Left renal cortex interstitium (tissue), 4 donors: ENCODE data around the gene CMTR1. TPM values are rescaled to one million over a fixed set of nuclear protein-coding genes. Genes with fewer than 3 reads are reported as not detected.

ENCODE experiments used
- DNase-seq, 4 donors: peaks; one replicate each; pipeline ENCODE4 v3.0.0-alpha.2; 2013; ENCODE audit warnings: low read depth in 4 of 4, low spot score in 2 of 4, missing footprints in 1 of 4
- polyA plus RNA-seq, 4 donors: library from polyadenylated mRNA; unstranded; fragments of 120-200 nt; gene quantifications; one replicate each; pipeline ENCODE4 v1.2.1, GENCODE V29; 2013; ENCODE audit not compliant: insufficient read length in 4 of 4

Gene CMTR1
- polyA plus RNA-seq, 4 donors: 43.4 to 51.7 (median 46.9) TPM

DNA sequence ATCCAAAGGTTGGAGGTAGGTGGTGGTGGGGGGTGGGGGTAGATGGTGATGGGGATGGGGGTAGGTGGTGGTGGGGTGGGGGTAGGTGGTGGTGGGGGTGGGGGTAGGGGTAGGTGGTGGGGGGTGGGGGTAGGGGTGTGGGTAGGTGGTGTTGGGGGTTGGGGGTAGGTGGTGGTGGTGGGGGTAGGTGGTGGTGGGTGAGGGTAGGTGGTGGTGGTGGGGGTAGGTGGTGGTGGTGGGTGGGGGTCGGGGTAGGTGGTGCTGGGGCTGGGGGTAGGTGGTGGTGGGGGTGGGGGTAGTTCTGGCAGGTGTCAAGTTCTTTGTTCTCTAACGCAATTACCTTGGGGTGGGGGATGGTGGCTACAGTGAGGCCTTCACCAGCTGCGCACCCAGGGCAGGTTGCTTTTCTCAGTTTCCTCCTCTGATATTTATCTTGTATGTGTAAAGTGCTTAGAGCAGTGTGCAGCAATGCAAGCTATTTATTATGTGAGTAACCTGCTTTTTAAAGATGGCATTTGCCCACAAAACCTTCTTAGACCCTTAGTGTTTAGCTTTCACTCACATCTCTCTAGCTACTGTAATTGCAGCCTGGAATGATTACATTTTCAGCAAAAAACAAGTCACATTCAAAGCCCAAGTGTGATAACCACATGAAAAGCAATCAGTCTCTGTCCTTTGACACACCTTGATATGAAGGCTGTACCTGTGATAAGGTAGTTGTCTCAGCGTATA lies 74.8 kb downstream of the CMTR1 start:
- DNase-seq: no peak

DNA sequence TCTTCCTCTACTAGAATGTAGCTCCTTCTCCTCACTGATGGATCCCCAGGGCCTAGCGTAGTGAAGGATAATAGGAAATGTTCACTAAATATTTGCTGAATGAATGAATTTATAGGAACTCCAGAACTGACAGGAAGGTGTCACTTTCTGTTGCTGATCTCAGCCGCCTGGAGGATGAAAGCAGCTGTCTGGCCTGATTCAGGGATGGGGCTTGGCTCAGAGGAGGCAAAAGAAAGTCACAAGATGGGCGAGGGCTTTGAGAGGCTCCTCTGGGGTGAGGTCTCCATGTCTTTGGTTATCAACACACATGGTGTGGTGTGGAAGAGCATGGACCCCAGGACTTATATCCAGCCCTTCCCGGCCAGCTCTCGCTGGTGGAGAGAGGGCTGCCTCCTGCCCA lies 78.2 kb downstream of the CMTR1 start:
- no peak for DNase-seq

DNA sequence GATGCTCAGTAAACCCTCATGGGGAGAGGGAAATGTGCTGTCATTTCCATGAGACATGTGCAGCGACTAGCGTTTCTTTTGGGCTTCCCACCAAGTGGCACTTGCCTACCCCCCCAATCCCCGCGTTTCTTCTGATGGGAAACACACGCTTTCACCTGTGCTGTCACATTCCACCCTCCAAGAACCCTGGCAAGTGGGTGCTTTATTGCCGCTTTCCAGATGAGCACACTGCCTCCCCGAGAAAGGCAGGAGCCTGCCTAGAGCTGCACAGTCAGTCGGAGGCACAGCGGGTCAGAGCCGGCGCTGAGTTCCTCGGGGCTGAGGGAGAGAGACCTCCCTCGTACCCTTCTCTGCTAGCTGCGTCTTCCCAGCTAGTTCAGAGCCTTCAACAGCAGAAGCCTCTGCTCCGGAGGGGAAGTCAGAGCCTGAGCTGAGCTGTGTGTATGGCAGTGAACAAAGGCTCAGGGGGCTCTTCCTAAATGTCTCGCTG lies 78.9 kb downstream of the CMTR1 start:
- DNase-seq: no peak

DNA sequence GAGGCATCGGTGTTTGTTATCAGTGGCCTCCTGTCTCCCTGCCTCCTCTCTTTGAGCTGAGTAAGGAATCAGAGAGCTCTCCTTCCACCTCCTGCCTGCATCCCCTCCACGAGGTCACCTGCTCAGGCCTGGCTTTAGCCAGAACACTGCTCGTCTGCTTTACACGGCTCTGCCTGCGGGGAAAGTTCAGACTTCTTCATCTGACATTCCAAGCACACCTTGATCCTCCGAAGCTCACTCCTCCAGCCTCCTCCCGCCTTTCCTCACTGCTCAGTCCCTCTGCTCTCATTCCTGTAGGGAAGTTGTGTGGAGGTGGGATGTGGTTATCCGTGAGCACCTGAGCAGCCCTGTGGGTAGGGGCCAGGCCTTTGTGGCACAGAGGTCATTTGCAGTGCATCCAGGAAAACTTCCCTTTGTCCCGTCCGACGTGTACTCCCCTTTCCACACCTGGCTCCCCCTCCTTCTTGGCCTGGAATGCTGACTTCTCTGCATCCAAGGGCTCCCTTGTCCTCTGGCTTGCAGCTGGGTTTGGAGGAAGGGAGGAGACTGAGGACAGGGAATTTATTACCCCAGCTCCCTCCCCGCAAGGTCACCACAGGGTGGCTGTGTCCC lies 79.5 kb downstream of the CMTR1 start:
- DNase-seq: no peak

DNA sequence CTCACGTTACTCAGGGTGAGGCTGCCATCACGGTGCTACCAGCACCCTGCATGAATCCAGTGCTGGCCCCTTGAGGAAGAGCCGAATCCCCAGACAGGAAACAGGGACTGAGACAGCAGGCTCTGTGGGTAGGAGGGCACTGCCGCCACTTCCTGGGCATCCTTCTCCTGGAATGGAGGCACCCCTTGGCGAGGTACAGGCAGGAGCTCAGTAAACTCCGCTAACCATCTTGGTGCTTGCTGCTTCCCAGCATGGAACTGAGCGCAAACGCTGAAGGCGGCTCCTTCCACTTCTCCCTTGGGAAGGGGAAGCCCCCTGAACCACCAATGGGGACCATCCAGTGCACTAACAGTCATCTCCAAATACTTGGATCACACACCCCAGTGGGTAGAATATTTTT lies 80.1 kb downstream of the CMTR1 start:
- no peak for DNase-seq

DNA sequence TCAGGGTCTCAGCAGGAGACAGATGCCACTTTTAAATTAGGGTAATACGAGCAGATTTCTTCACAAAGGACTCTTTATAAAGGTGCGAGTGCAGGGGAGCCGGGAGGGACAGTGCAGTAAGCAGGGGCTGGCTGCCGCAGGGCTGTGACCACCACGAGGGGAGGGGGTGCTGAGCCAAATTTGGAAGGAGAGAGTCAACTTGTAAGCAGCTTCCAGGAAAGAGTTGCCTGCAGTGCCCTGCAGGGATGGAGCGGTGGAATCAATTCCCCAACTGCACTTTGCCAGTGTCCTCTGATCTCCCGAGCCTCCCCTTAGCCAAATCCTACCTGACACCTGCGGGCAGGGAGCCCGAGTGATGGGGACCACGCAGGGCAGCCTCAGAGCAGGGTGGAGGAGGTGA lies 80.6 kb downstream of the CMTR1 start:
- DNase-seq: no peak

DNA sequence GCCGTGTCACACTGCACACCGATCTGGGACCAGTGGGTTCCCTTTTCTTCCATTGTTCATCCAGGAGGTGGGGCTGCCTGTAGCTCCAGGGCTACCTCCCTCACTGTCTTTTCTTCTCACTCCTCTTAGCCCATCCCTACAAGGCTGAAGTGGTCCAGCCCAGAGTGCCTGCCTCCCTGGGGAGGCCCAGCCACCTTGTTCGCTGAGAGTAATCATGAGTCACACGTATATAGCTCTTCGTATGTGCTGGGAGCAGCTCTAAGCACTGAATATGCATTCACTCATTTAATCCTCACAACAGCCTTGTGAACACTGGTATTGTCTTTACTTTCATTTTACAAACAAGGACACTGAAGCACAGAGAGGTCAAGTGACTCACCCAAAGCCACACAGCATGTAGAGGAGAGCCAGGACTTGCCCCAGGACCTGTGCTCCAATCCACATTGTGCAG lies 81.3 kb downstream of the CMTR1 start:
- no peak for DNase-seq

DNA sequence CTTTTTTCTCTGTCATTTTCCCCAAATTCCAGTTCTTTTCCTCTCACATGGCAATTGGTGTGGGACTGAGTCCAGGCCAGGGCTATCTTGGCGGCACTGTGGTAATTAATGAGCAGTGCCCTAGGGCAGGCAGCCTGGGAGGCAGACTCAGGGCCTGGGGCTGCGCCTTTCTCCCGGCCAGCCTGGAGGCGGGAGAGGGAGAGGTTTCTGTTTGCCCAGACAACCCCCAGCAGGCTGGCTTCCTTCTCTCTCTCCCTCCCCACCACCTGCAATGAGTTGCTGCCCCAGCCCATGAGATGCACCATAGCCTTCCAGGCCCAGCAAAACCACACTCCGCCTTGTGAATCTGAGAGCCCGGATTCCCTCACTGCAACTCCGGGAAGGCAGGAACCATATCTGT lies 81.8 kb downstream of the CMTR1 start:
- DNase-seq: no peak

DNA sequence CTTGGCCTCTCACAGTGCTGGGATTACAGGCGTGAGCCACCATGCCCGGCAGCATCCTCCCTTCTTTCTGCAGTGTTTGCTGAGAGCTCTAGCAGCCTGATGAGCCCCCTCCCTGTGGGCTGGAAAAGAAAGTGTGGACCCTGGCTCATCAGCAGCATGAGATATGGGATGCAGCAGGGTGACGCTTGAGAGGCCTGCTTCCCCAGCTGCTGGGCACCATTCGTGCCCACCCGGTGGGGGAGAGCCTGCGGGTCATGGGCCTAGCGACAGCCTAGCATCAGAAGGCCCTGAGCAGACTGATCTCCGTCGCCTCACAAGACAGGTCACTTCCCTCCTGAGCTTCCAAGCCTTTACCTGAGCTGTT lies 82.7 kb downstream of the CMTR1 start:
- DNase-seq: no peak

DNA sequence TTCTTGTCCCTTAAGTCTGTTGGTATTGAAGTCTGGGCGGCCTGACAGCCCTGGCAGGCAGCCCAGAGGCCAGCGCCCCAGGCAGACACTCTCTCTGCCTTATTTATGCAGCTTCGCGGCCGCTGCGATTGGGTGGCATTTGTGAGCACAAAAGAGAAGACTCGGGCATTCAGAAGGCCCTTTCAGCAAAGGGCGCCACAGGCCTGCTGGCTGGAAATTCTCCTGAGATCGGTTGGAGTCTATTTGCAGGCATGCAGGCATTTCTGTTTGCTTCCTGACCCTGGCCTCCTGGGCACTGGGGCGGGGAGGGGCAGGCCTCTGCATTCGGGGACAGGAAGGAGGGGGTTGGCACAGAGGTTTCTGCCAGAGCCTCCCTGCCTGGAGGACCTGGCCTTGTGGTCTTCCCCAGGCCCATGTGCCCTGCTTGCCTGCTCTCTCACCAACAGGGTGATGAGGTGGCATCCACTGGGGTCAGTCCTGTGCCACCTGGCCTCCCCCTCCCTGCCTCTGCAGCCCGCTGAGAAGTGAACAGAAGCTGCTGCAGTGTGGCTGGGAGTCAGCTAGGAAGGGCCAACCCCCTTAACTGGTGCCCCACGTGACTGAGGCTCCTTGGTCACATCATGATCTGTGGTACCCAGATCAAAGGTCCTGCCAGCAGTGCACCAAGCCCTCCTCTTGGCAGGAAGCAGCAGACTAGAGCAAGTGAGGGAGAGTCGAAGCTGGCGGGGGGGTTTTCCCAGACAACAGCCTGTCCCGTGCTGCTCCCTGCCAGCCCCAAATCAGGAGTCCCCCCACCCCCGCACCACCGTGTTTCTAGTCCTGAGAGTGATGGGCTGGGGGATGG lies 83.3 kb downstream of the CMTR1 start:
- DNase-seq: no peak

DNA sequence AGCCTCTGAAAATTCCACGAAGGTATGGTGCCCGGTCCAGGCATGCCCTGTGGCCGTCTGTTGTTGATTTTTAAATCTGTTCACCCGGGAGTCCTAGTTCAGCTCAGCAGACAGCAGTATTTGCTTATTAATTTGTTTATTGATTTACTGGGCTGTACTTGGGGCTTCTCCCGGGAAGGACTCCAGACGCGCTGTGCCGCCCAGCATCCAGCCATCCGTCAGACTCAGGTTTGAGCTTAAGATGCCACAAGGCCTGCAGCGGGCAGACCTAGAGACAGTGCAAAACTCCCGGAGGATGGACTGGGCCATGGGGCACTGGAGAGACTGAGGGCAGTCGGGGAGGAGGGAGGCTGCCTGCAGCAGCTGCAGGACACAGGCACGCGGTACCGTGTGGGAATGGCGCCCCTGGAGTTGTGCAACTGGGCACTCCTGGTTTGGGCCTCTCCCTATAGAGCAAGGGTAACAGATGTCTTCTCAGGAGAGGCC lies 83.9 kb downstream of the CMTR1 start:
- no peak for DNase-seq

DNA sequence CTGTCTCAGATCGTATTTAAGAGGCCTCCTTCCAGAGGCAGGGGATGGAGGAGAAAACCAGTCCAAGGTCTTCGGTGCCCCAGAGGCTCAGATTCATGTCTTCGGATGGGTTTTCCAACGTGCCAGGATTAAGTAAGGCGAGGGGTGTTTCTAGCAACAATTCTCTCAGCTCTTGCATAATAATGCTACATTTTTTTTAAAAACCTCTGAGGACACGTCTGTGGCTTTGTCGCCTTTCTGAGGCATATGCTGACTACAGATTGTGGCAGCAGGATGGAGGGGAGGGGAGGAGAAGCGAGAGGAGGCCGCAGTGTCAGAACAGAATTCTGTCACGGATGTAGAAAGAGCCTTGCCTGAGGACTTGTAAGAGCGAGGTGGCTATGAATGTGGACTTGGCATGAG lies 84.4 kb downstream of the CMTR1 start:
- no peak for DNase-seq

DNA sequence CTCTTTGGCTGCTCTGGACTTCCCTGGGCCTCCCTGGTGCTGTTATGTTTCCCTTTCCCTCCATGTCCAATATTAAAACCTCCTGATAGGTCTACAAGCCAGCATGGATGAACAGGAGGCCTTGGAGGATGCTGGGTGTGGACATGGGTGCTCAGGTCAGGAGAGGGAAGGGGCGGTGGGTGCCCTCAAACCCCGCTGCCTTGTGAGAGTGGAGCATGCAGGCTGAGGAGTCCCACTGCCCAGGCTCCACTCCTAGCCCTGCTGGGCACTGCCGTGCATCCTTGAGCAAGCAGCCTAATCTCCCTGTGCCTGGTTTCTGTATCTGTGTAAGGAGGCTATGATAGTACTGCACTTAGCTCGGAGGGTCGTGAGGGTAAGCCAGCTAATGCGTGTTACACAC lies 85.1 kb downstream of the CMTR1 start:
- DNase-seq: no peak

DNA sequence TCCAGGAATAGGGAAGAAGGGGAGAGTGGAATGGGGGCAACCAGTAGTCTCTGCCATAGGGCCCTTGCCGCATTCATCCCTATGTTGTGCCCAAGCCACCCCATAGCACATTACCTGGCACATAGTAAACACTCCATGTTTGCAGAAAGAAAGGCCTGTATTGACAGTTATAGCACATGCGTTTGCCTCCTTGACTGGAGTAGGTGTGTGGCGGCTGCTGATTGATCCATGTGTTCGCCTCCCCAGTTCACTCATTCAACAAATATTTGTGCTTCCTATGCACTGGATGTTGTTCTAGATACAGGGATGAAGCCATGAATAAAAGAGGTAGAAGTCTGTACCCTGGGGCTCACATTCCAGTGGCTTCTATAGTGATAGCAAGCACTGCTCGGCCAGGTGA lies 86.4 kb downstream of the CMTR1 start:
- DNase-seq: no peak

DNA sequence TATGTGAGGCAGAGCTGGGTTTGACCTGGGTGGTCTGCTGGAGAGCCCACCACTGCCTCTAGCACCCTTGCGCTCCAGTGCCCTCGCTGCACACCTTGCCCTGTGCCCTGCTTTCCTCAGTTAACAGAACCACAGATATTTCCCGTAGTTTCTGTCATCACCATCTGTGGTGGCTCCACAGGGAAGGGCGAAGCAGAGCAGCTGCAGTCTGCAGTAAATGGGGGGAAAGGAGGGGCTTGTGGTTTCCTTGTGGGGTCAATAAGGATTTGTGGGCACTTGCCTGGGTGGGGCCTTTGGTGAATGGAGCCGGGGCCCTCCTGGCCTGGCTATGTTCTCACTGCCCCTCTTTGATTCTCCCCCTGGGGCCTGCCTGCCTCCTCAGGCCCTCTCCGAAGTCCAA lies 87.9 kb downstream of the CMTR1 start:
- no peak for DNase-seq

DNA sequence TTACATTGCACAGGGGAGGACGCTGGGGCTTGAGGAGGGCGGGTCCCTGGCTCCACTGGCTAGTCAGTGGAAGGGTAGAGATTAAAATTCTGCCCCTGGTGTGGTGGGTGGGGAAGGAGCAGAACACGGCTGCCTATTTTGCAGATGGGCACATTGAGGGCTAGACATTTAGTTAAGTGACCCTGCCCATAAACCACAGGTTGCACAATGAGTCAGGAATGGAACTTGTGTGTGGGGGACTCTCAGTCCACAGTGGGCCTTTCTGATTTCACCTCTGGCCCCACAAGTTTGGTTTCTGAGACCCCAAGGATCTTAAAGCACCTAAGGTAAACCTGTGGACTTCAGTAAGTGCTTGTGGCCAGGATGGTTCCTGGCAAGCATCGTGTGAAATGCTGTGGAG lies 88.7 kb downstream of the CMTR1 start:
- no peak for DNase-seq

DNA sequence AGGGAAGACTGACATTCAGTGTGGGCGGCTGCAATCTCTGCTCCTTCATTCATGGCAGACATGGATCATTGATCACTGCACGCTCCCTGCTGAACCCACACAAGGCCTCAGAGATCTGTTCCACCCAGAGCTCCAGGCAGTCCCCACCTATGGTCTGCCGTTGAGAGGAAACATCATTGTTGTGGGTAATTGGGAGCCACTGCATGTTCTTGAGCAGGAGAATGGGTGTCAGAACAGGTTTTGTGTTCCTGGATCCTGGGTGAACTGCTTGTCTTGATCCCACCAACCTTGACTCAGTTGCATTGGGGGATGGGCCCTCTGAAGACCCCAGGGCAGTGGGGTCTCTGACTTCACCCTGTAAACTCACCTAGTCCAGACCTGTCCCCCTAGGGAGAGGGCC lies 89.8 kb downstream of the CMTR1 start:
- no peak for DNase-seq

DNA sequence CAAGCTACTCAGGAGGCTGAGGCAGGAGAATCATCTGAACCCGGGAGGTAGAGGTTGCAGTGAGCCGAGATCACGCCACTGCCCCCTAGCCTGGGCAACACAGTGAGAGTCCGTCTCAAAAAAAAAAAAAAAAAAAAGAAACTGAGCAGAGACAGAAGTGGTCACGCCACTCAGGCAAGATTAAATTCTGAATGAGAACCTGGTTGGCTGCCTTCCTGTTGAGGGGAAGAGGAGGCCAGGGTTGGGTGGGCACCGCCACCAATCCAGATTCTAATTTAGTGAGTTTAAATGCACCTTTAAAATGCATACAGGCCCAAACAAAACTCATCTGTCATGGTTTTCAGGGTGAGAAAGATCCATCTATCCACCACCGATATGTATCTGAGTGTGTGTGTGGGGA lies 90.4 kb downstream of the CMTR1 start:
- no peak for DNase-seq

DNA sequence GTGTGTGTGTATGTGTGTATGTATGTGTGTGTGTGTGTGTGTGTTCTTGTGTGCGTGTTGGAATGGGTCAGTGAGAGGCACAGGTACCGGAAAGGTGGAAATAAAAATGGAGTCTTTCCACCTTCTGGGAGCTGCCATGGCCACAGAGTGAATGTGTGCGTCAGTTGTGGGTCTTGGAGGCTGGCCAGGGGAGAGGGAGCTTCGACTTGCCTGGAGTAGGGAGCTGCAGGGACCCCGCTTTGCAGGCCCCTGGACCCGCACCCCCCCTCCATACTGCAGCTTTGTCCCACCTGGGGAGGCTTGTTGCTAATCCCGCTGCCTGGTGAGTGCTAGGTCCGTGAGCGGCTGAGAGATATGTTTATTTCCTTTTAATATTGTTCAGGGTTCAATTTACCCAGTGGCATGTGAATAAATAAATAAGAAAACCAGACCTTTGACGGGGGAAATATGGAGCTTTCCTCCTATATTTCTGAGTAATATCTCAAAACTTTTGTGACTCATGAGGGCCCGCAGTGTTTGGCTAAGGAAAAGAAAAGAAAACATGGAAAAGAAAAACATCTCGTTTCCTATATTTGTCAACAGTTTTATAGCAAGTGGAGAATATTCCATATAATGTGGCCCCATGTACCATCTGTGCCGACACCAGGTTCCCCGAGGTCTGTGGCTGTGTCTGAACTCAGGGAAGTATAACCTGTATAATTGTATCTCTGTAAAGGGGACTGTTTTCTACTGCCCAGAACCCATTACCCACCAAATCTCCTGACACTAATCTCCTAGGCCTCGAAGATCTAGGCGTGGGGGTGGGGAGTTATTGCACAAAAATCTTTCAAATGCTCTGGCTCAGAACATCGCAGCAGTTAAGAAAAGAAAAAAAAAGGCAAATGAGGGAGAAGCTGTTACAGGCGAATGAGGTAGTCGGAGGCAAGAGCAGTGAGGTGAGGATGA lies 91.3 kb downstream of the CMTR1 start:
- DNase-seq: no peak

DNA sequence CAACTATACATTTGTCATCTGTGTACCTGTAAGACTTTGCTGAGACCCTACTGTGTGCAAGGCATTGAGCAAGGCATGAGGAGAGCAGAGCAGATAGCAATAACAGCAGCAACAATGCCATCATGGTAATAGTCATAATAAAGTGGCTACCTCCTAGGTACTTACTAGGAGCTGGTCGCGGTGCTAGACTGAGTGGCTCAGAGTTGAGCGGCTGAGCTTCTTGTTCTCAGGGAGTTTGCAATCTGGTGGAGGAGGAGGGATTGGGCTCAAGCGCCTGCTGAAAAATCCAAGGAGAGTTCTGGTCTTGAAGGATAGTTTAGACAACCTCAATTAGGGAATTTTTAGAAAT lies 91.9 kb downstream of the CMTR1 start:
- DNase-seq: no peak
